GM12891 (cell line): ENCODE measurements around the gene GALNT10.

Source experiments
- DNase-seq: peaks from one replicate; pipeline ENCODE4 v3.0.0; 2011; ENCODE audit warnings: low spot score; ENCODE audit not compliant: insufficient read length
- FAIRE-seq: peaks from 2 replicates; lab custom pipeline; 2011; peaks lifted over from hg19 to GRCh38; lab: Jason Lieb, UNC
- PAX5 ChIP-seq: IDR thresholded peaks from 2 replicates; pipeline ENCODE4 v1.6.1; 2011; ENCODE audit warnings: low read length, moderate library complexity, mild to moderate bottlenecking; ENCODE audit not compliant: insufficient read depth, severe bottlenecking
- POLR2A ChIP-seq: IDR thresholded peaks from 2 replicates; pipeline ENCODE4 v1.6.1; 2011; ENCODE audit warnings: low read depth, low read length, control low read depth
- POLR2AphosphoS5 ChIP-seq: IDR thresholded peaks from 2 replicates; pipeline ENCODE4 v1.6.1; 2011; ENCODE audit warnings: low read depth, low read length, control low read depth
- POU2F2 ChIP-seq: IDR thresholded peaks from 2 replicates; pipeline ENCODE4 v1.6.1; 2011; ENCODE audit warnings: low read depth, mild to moderate bottlenecking, control low read depth, low read length, moderate library complexity
- SPI1 ChIP-seq: IDR thresholded peaks from 2 replicates; pipeline ENCODE4 v1.6.1; 2011; ENCODE audit warnings: low read depth, low read length, control low read depth
- TAF1 ChIP-seq: IDR thresholded peaks from 2 replicates; pipeline ENCODE4 v1.6.1; 2011; ENCODE audit warnings: low read depth, low read length, control low read depth

GALNT10 gene

GRCh38 chr5:154242964-154243376 is 52.4 kb downstream of the GALNT10 start:
- TF ChIP-seq TAF1, result no peak
- TF ChIP-seq SPI1, result peak; percentile 33; the same call in 1 of the 2 replicates
- FAIRE-seq (peak; percentile 16), DNase-seq (no peak)

DNA sequence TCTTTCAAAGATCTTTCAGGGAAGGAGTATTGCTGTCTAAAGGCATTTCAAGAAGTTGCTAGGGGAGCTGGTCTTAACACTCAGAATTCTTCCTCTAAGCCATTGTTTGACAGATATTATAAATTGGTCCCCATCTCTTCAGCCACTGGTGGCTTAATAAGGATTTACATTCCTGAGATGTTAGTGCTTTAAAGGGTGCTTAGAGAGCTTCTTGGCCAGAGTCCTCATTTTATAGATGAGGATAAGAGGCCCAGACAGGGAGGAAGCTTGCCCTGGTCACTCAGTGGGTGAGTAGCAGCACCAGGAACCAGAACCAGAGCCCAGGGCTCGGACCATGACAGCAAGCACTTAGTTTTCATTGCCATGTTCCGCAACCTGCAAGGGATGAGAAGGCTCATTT is 53.2 kb downstream of the GALNT10 start:
- TF ChIP-seq PAX5 (no peak), POU2F2 (no peak), SPI1 (no peak), POLR2AphosphoS5 (no peak), POLR2A (no peak), TAF1 (no peak)
- no peak for DNase-seq
- no peak for FAIRE-seq

- TF ChIP-seq POLR2A, result no peak
- TF ChIP-seq SPI1, result no peak
- no peak for TF ChIP-seq PAX5
- no peak for TF ChIP-seq POU2F2
- TF ChIP-seq TAF1, result no peak
- FAIRE-seq (no peak), DNase-seq (no peak)
Observed at GRCh38 chr5:154244476-154244875, 53.9 kb downstream of the GALNT10 start.

DNA sequence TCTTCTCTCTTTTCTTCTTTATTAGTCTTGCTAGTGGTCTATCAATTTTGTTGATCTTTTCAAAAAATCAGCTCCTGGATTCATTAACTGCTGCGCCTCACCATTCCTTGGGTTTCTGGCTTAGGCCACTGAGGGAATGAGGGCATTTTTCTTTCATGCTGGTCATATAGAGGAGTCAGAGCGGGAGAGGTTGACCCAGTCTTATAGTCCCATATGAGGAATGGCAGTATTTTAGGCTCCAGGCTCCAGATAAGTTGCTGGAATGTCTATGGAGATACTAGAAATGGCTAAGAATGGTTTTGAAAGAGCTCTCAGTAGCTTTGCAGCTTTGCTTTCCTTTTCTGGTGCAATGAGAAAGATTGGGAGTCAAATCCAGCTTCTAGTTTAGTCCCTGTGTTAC is 58.2 kb downstream of the GALNT10 start:
- FAIRE-seq (no peak), DNase-seq (no peak)
- TF ChIP-seq POLR2AphosphoS5 (no peak), SPI1 (no peak), TAF1 (no peak), POU2F2 (no peak), PAX5 (no peak), POLR2A (no peak)

- DNase-seq (no peak), FAIRE-seq (no peak)
- TF ChIP-seq POLR2AphosphoS5, result no peak
Observed at GRCh38 chr5:154249826-154250225, 59.3 kb downstream of the GALNT10 start.

DNA sequence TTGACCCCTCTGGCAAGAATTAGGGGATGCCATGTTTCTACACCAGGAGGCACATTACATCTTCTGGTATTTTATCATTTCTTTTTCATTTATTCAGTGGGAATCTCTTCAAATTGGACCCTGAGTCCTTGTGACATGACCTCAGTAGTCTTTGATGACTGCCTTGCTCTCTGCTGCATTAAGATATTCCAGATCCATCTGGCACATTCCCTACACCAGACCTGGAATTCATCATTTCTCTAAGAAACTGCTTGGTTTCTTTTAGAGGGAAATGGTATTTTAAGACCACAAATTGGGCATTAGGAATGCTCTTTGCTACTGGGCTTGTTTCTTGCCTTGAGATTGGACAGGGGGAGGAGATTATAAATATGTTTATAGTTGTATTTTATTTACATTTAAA is 61.0 kb downstream of the GALNT10 start:
- TF ChIP-seq TAF1 (no peak), SPI1 (no peak), POLR2A (no peak), POU2F2 (no peak), PAX5 (no peak), POLR2AphosphoS5 (no peak)
- DNase-seq, result no peak
- no peak for FAIRE-seq

- no peak for FAIRE-seq
- TF ChIP-seq TAF1 (no peak), POLR2A (no peak), POLR2AphosphoS5 (no peak), POU2F2 (no peak)
- DNase-seq, result no peak
Observed at GRCh38 chr5:154253807-154254206, 63.3 kb downstream of the GALNT10 start.

DNA sequence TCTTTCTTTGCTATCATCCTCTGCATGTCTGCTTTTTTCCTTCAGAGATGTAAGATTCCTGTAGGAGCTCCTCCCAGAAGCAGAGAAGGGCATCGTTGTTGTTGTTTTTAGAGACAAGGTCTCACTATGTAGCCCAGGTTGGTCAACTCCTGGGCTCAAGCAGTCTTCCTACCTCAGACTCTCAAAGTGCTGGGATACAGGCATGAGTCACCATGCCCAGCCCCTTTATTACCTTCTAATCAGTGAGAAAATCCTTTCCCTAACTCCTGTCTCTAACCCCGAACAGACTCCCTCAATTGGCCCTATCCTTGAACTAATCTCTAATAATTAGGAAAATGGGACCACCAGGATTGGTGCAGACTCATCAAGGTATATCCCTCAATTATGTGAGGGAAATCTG is 64.4 kb downstream of the GALNT10 start:
- no peak for FAIRE-seq
- DNase-seq, result no peak
- no peak for TF ChIP-seq POLR2A
- TF ChIP-seq SPI1, result no peak
- no peak for TF ChIP-seq POU2F2
- TF ChIP-seq POLR2AphosphoS5, result no peak
- no peak for TF ChIP-seq PAX5
- TF ChIP-seq TAF1, result no peak

- DNase-seq, result no peak
- no peak for FAIRE-seq
- no peak for TF ChIP-seq POLR2AphosphoS5
- no peak for TF ChIP-seq POU2F2
- TF ChIP-seq POLR2A, result no peak
- TF ChIP-seq SPI1, result no peak
- no peak for TF ChIP-seq PAX5
- TF ChIP-seq TAF1, result no peak
Observed at GRCh38 chr5:154257046-154257445, 66.5 kb downstream of the GALNT10 start.

- TF ChIP-seq POLR2AphosphoS5, result no peak
- no peak for TF ChIP-seq SPI1
- no peak for TF ChIP-seq PAX5
- TF ChIP-seq POLR2A, result no peak
- no peak for TF ChIP-seq POU2F2
- TF ChIP-seq TAF1, result no peak
- DNase-seq (no peak), FAIRE-seq (no peak)
Observed at GRCh38 chr5:154258531-154259217, 68.1 kb downstream of the GALNT10 start.
